Mucosa of descending colon (tissue), 3 donors: ENCODE data around the gene MAP4K5. TPM values are rescaled to one million over a fixed set of nuclear protein-coding genes. Genes with fewer than 3 reads are reported as not detected.

Experiments used
- ATAC-seq: fragments of 200-7000 bp; cut with Tn5 transposase; one replicate; pipeline ENCODE4 v1.9.1; 2020; ENCODE audit warnings: mild to moderate bottlenecking, moderate library complexity
- DNase-seq, 3 donors: peaks; one replicate each; pipeline ENCODE4 v3.0.0-alpha.2; 2020
- H3K36me3 ChIP-seq: fragments of 200-600 bp; one replicate; pipeline ENCODE4 v1.8.0; 2021; ENCODE audit warnings: low read depth, mild to moderate bottlenecking
- H3K4me1 ChIP-seq: fragments of 200-600 bp; one replicate; pipeline ENCODE4 v1.8.0; 2021; ENCODE audit warnings: low read depth, mild to moderate bottlenecking
- H3K4me3 ChIP-seq: fragments of 200-600 bp; one replicate; pipeline ENCODE4 v1.8.0; 2021; ENCODE audit warnings: mild to moderate bottlenecking
- H3K9me3 ChIP-seq: fragments of 200-600 bp; one replicate; pipeline ENCODE4 v1.8.0; 2021; ENCODE audit warnings: mild to moderate bottlenecking
- CTCF ChIP-seq: fragments of 200-600 bp; IDR thresholded peaks from one replicate; pipeline ENCODE4 v1.8.0; 2022; ENCODE audit warnings: antibody characterized with exemption, mild to moderate bottlenecking
- intact Hi-C, 2 donors: fragments of 100-400 bp; cut with DNase I in 1 of 2; cut with micrococcal nuclease in 1 of 2; formaldehyde crosslinking; loops; one replicate each; pipeline versions ENCODE4 v1.11.0 to v1.11.1; 2022; cut with DNase I, micrococcal nuclease
- total RNA-seq, 3 donors: library from RNA; stranded (reverse); fragmentation: NEBNext Ultra II Directional in 2 of 3; extraction: Animal tissue kit (Norgen Biotek cat#: 25700) in 2 of 3; gene quantifications; one replicate each; pipeline versions ENCODE4 v1.2.1 to v1.2.4, GENCODE V29; 2021 to 2023
- donor health status: DM: no; HTN: no; CAD: no; lungs with moderate emphysema.
- donor health status: DM: no; HTN: no; CAD: no.
- donor health status: DM: no; HTN: yes; CAD: no.

Gene MAP4K5
- total RNA-seq, 3 donors from 2014 or later = 42.2 to 65.8 (median 45.3) TPM

DNA sequence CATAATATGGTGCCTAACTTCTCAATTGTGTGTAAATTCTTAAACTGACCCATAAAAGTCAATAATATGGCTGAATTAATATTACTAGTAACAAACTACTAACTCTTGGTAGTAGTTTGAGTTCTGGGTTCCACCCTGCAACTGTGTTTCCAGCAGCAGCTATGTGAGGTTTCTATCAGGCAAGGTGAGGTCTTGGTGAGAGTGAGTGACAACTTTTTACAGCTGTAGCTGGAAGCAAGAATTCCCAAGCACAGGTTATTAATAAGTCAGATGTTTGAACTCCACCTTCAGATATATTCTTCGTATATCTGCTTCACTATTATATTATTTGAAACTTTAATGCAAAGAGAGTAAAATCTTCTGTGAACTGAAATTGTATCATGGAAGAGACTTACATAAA lies 43.8 kb downstream of the MAP4K5 start:
- no peak for ATAC-seq

DNA sequence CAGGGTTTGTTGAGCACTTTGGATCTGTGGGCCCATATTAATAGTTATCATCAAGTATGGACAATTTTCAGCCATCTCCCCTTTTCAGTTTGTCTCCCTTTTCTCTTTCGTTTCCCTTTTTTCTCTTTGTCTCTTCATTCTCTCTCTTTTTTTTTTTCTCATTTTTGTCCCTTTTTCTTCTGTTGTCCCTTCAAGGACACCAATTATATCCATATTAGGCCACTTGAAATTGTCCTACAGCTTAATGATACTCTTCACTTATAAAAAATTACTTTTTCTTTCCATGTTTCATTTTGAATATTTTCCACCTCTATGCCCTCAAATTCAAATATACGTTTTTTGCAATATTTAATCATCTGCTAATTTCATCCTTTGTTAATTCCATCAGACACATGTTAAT lies 53.3 kb downstream of the MAP4K5 start:
- DNase-seq (no peak), ATAC-seq (no peak)
- H3K4me1 ChIP-seq = no peaks in the 10 kb centered on the region
- no peaks in the 10 kb centered on the region for H3K9me3 ChIP-seq
- intact Hi-C loops = no loop called here
- no peak overlapping the region for H3K4me3 ChIP-seq
- TF ChIP-seq CTCF = no peak
- no peaks in the 10 kb centered on the region for H3K36me3 ChIP-seq

More for the DNA sequence above, 43.8 kb downstream of the MAP4K5 start:
- Histone ChIP-seq H3K9me3 (no peaks in the 10 kb centered on the region), H3K4me1 (no peaks in the 10 kb centered on the region), H3K4me3 (no peak overlapping the region), H3K36me3 (no peaks in the 10 kb centered on the region)
- intact Hi-C loops = no loop called here
- DNase-seq = no peak
- TF ChIP-seq CTCF = no peak

DNA sequence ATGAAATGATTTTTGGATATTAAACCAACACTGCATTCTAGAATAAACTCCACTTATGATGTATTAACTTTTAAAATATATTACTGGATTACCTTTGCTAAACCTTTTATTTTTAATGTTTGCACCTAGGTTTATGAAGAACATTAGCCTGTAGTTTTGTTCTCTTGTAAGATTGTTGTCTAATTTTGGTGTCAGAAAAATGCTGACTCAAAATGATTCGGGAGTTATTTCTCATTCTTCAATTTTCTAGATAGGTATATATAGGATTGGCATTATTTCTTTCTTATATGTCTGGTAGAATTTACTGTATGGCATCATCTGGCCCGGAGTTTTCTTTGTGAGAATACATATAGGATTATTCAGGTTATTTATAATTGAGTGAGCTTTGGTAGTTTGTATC lies 54.6 kb downstream of the MAP4K5 start:
- intact Hi-C loops = no loop called here
- ATAC-seq = no peak

GRCh38 chr14:50476134-50476533 lies 56.2 kb downstream of the MAP4K5 start:
- ATAC-seq = no peak
- no peak for DNase-seq
- intact Hi-C loops = no loop called here
- Histone ChIP-seq H3K4me1 (no peaks in the 10 kb centered on the region), H3K4me3 (no peak overlapping the region), H3K36me3 (no peaks in the 10 kb centered on the region), H3K9me3 (peaks cover 18% of the 10 kb centered on the region)
- TF ChIP-seq CTCF = no peak

More for the DNA sequence above, 54.6 kb downstream of the MAP4K5 start:
- TF ChIP-seq CTCF = no peak
- Histone ChIP-seq H3K4me3 (no peak overlapping the region), H3K4me1 (no peaks in the 10 kb centered on the region), H3K36me3 (no peaks in the 10 kb centered on the region), H3K9me3 (peaks cover 4% of the 10 kb centered on the region)
- no peak for DNase-seq

DNA sequence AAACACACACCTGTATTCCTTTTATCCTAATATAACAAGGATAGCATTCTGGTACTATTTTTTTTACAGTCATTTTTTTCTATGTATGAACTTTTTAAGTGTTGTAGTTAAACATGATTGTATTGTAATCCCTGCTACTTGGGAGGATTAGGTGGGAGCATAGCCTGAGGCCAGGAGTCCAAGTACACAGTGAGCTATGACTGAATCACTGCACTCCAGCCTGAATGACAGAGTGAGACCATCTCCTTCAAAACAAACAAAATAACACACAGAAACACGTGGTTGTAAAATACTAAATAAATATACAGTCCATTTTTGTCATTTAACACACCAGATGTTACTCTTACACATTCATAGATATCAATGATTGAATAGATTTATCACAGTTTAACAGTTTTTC lies 56.9 kb downstream of the MAP4K5 start:
- intact Hi-C loops = no loop called here
- no peak for TF ChIP-seq CTCF
- DNase-seq = no peak
- H3K4me3 ChIP-seq = no peak overlapping the region
- H3K36me3 ChIP-seq = no peaks in the 10 kb centered on the region
- H3K4me1 ChIP-seq = no peaks in the 10 kb centered on the region
- no peak for ATAC-seq
- H3K9me3 ChIP-seq = peaks cover 18% of the 10 kb centered on the region

GRCh38 chr14:50471838-50472465 lies 60.4 kb downstream of the MAP4K5 start:
- no peaks in the 10 kb centered on the region for H3K36me3 ChIP-seq
- TF ChIP-seq CTCF = no peak
- no peak for ATAC-seq
- DNase-seq = no peak
- no peak overlapping the region for H3K4me3 ChIP-seq
- H3K4me1 ChIP-seq = no peaks in the 10 kb centered on the region
- intact Hi-C loops = no loop called here
- H3K9me3 ChIP-seq = peaks cover 18% of the 10 kb centered on the region
